Right lobe of liver (tissue), 4 donors: ENCODE measurements around the gene TEX19.

ENCODE experiments used
- POLR2A ChIP-seq: fragments of 450-650 bp; IDR thresholded peaks from one replicate; pipeline ENCODE4 v1.6.1; 2017; ENCODE audit warnings: antibody characterized with exemption, mild to moderate bottlenecking
- TF ChIP-seq, protein P1 (sequence below), 4 donors: fragments of 200-600 bp in 3 of 4; fragments of 450-650 bp in 1 of 4; IDR thresholded peaks; one replicate each; pipeline versions ENCODE4 v1.5.1 to v1.8.0; 2016 to 2022; ENCODE audit warnings: antibody characterized with exemption in 4 of 4, mild to moderate bottlenecking in 2 of 4
- donor health status: DM: no; HTN: no; CAD: no.
- donor health status: DM: no; HTN: no; CAD: no.
- donor health status: DM: no; HTN: yes; CAD: no.

DNA sequence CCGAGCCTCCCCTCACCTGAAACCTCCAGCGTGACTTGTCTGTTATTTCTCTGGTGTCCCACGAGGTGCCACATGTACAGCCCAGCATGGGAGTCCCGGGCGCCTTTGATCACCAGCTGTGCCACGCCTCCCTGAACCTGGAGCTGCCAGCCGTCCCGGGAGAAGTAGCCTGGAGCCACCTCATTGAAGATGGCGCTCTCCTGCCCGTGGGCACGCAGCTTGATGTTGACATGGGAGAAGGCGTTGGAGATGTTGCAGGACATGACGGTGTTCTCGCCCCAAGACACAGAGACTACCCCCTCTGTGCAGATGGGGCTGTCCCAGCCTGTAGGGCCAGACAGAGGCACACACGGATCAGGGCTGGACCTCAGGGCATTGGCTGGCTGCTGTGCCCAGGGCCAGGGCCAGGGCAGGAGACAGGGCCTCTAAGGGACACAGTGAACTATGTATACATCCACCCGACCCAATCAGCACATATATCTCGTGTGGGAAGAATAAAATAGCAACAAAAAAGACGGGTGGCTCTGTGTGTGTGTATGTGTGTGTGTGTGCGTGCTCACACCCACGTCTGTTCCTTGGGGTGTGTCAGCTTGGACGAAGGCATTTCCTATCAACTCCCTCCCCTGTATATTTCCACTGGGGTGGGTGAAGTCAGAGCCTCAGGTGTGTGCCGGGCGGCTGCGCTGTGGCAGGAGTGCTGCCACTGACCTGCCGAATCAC, 34.3 kb upstream of the TEX19 start:
- no peak for TF ChIP-seq POLR2A
- TF ChIP-seq, protein P1, sequence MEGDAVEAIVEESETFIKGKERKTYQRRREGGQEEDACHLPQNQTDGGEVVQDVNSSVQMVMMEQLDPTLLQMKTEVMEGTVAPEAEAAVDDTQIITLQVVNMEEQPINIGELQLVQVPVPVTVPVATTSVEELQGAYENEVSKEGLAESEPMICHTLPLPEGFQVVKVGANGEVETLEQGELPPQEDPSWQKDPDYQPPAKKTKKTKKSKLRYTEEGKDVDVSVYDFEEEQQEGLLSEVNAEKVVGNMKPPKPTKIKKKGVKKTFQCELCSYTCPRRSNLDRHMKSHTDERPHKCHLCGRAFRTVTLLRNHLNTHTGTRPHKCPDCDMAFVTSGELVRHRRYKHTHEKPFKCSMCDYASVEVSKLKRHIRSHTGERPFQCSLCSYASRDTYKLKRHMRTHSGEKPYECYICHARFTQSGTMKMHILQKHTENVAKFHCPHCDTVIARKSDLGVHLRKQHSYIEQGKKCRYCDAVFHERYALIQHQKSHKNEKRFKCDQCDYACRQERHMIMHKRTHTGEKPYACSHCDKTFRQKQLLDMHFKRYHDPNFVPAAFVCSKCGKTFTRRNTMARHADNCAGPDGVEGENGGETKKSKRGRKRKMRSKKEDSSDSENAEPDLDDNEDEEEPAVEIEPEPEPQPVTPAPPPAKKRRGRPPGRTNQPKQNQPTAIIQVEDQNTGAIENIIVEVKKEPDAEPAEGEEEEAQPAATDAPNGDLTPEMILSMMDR (IDR thresholded peaks at IDR 0.05) = no peak
